ENCODE data around the gene NELL1.

The NELL1 gene

DNA sequence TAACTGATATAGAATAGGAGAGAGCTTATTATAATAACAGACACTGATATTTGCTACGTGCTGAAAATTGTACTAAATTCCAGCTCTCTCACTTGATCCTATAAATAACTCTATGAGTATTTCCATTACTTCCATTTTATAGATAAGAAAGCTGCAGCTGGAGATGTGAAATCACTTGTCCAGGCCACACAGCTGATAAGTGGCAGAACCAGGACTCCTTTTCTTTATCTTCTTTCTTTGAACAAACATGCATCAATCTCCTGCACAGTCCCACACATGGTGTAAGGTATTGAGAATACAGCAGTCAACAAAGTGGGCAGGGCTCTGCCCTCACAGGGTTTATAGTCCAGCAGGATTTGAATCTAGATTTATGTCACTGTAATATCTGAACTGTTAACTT lies 652.1 kb downstream of the NELL1 start:
- no peak for DNase-seq (ENCODE audit: low read depth in 1 of 2, low spot score in 1 of 2)
- Histone ChIP-seq H3K27ac (replicated peaks) (no peak overlapping the region), H3K27me3 (ENCODE audit: insufficient read depth, poor library complexity, severe bottlenecking) (no peaks in the 10 kb centered on the region), H3K4me3 (replicated peaks; ENCODE audit: insufficient read depth, low read length) (no peak overlapping the region)
- TF ChIP-seq GABPA (IDR thresholded peaks at IDR 0.05; ENCODE audit: low read depth), result no peak

DNA sequence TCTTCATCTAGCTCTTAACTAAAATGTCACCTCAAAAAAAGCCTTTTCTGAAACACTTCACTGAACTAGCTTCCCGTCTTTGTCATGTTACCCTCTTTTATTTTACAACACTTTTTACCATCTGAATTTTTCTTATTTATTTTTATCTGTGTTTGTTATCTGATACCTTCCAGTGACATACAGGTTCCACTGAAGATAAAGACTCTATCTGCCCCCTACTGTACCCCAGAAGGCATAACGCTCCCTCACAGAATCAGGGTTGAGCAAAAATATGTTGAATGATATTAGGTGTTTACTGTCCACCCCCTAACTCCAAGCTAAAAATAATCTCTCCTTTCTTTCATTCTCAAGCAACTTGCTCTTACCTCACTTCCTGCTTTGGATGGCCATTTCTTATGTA lies 654.2 kb downstream of the NELL1 start:
- no peaks in the 10 kb centered on the region for H3K27me3 ChIP-seq (ENCODE audit: insufficient read depth, poor library complexity, severe bottlenecking)
- TF ChIP-seq, protein P1, sequence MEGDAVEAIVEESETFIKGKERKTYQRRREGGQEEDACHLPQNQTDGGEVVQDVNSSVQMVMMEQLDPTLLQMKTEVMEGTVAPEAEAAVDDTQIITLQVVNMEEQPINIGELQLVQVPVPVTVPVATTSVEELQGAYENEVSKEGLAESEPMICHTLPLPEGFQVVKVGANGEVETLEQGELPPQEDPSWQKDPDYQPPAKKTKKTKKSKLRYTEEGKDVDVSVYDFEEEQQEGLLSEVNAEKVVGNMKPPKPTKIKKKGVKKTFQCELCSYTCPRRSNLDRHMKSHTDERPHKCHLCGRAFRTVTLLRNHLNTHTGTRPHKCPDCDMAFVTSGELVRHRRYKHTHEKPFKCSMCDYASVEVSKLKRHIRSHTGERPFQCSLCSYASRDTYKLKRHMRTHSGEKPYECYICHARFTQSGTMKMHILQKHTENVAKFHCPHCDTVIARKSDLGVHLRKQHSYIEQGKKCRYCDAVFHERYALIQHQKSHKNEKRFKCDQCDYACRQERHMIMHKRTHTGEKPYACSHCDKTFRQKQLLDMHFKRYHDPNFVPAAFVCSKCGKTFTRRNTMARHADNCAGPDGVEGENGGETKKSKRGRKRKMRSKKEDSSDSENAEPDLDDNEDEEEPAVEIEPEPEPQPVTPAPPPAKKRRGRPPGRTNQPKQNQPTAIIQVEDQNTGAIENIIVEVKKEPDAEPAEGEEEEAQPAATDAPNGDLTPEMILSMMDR (IDR thresholded peaks at IDR 0.05; ENCODE audit: insufficient read depth, low read length), result no peak
- TF ChIP-seq GABPA (IDR thresholded peaks at IDR 0.05; ENCODE audit: low read depth) (no peak), POLR2AphosphoS5 (IDR thresholded peaks at IDR 0.05; ENCODE audit: low read depth) (no peak), REST (IDR thresholded peaks at IDR 0.05; ENCODE audit: insufficient replicate concordance, low read depth) (no peak), SPI1 (IDR thresholded peaks at IDR 0.05; ENCODE audit: borderline replicate concordance, low read depth) (no peak)
- no peak overlapping the region for H3K27ac ChIP-seq (replicated peaks)
- H3K4me3 ChIP-seq (replicated peaks; ENCODE audit: insufficient read depth, low read length), result no peak overlapping the region
- no peak for DNase-seq (ENCODE audit: low read depth in 1 of 2, low spot score in 1 of 2)

GRCh38 chr11:21343204-21343603 lies 673.8 kb downstream of the NELL1 start:
- no peak for TF ChIP-seq REST (IDR thresholded peaks at IDR 0.05; ENCODE audit: insufficient replicate concordance, low read depth)
- no peak for TF ChIP-seq SPI1 (IDR thresholded peaks at IDR 0.05; ENCODE audit: borderline replicate concordance, low read depth)
- TF ChIP-seq, protein P1 (IDR thresholded peaks at IDR 0.05; ENCODE audit: insufficient read depth, low read length), result no peak
- no peak for TF ChIP-seq GABPA (IDR thresholded peaks at IDR 0.05; ENCODE audit: low read depth)
- no peak for TF ChIP-seq POLR2AphosphoS5 (IDR thresholded peaks at IDR 0.05; ENCODE audit: low read depth)
- no peak overlapping the region for H3K27ac ChIP-seq (replicated peaks)
- DNase-seq (ENCODE audit: low read depth in 1 of 2, low spot score in 1 of 2), result no peak
- no peak overlapping the region for H3K4me3 ChIP-seq (replicated peaks; ENCODE audit: insufficient read depth, low read length)
- no peaks in the 10 kb centered on the region for H3K27me3 ChIP-seq (ENCODE audit: insufficient read depth, poor library complexity, severe bottlenecking)

- no peak for DNase-seq (ENCODE audit: low read depth in 1 of 2, low spot score in 1 of 2)
- H3K27me3 ChIP-seq (ENCODE audit: insufficient read depth, poor library complexity, severe bottlenecking), result no peaks in the 10 kb centered on the region
- no peak overlapping the region for H3K27ac ChIP-seq (replicated peaks)
- H3K4me3 ChIP-seq (replicated peaks; ENCODE audit: insufficient read depth, low read length), result no peak overlapping the region
- TF ChIP-seq POLR2AphosphoS5 (IDR thresholded peaks at IDR 0.05; ENCODE audit: low read depth) (no peak), SPI1 (IDR thresholded peaks at IDR 0.05; ENCODE audit: borderline replicate concordance, low read depth) (no peak), GABPA (IDR thresholded peaks at IDR 0.05; ENCODE audit: low read depth) (no peak), REST (IDR thresholded peaks at IDR 0.05; ENCODE audit: insufficient replicate concordance, low read depth) (no peak)
- TF ChIP-seq, protein P1 (IDR thresholded peaks at IDR 0.05; ENCODE audit: insufficient read depth, low read length), result no peak
Measured at GRCh38 chr11:21346361-21346760, 677.0 kb downstream of the NELL1 start.
